ENCODE results near the gene EXD3.

EXD3 gene

DNA sequence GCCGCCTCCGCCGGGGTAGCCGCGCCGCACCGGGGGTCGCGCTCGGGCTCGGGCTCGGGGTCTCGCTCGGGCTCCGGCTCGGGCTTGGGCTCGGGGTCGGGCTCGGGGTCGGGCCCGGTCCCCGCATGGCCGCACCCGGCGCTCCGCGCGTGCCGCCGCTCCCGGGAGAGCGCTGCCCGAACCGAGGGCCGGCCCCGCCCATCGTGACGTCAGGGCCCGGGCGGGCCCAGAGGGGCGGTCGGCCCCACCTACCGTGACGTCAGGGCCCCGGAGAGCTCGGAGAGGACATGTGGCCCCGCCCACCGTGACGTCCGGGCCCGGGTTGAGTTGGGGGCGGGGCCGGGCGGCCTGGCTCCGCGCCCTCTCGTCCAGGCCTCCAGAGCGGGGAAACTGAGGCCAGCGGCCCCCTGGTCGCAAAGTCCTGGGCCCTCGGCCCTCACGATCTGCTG, 36.2 kb upstream of the EXD3 start, which contains the start of gene NSMF:
Gene NSMF, minus strand, starts transcription at position 183 of the 449 bp plus-strand sequence. CDS start 232 bp downstream, outside the sequence.
- H3K27me3 ChIP-seq: peaks cover 81% of the 10 kb centered on the region
- H3K4me1 ChIP-seq (ENCODE audit: control insufficient read depth in 1 of 2, insufficient read depth in 1 of 2, low read depth in 1 of 2, low read length in 1 of 2): peaks cover 10 to 23% of the 10 kb centered on the region in 2 experiments
- no peak within 1 kb of the TSS for H3K27ac ChIP-seq
- H3K36me3 ChIP-seq: no peaks in the 10 kb centered on the region
- no peaks in the 10 kb centered on the region for H3K9me3 ChIP-seq
- no peak for TF ChIP-seq CTCF (IDR thresholded peaks at IDR 0.05)
- peak within 1 kb of the TSS; percentile 49 to 67 for H3K4me3 ChIP-seq (ENCODE audit: low read depth in 1 of 2, low read length in 1 of 2)

GRCh38 chr9:137458194-137459151, 35.5 kb upstream of the EXD3 start:
- H3K36me3 ChIP-seq: no peaks in the 10 kb centered on the region
- H3K4me3 ChIP-seq (ENCODE audit: low read depth in 1 of 2, low read length in 1 of 2): peak overlapping the region; percentile 17 to 49
- TF ChIP-seq CTCF (IDR thresholded peaks at IDR 0.05): no peak
- H3K4me1 ChIP-seq (ENCODE audit: control insufficient read depth in 1 of 2, insufficient read depth in 1 of 2, low read depth in 1 of 2, low read length in 1 of 2): peaks cover 12 to 27% of the 10 kb centered on the region in 2 experiments
- no peak overlapping the region for H3K27ac ChIP-seq
- no peaks in the 10 kb centered on the region for H3K9me3 ChIP-seq
- peaks cover 76% of the 10 kb centered on the region for H3K27me3 ChIP-seq

DNA sequence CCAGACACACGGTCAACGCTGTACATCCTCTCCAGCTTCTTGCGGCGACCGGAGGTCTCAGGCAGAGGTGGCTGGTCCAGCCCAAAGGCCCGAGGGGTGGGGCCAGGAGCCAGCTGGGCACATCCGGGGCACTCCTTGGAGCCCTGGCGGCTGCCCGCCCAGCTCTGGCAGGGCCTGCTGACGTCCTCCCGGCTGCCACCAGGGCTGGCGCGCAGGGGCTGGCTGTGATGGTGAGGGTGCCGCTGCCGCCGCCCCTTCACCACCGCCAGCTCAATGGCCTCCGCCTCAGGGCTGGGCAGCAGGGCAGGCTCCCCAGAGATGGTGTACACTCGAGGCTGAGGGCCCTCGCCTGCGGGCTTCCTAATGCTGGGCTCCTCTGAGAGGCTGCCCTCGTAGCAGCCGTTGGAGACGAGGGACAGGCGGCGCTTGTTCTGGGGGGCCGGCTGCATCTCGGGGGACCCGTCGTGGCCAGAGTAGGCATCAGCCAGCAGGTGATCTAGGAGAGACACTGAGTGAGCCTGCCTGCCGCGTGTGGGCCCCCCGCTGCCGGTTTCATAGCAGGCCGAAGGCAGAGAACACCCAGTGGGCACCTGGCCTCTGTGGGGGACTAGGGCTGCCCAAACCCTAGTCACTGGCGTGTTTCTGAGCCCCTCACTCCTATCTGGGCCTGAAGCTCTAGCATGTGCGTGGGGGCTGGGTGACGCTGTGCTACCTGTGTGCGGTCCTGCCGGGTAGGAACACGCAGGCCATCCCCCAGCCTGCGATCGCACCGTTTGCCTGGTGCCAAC, 34.6 kb upstream of the EXD3 start:
- no peak for TF ChIP-seq CTCF (IDR thresholded peaks at IDR 0.05)
- Histone ChIP-seq H3K9me3 (no peaks in the 10 kb centered on the region), H3K4me3 (ENCODE audit: low read depth in 1 of 2, low read length in 1 of 2) (no peak overlapping the region), H3K27me3 (peaks cover 73% of the 10 kb centered on the region), H3K36me3 (no peaks in the 10 kb centered on the region), H3K27ac (no peak overlapping the region), H3K4me1 (ENCODE audit: control insufficient read depth in 1 of 2, insufficient read depth in 1 of 2, low read depth in 1 of 2, low read length in 1 of 2) (peaks cover 14 to 31% of the 10 kb centered on the region in 2 experiments)

- Histone ChIP-seq H3K36me3 (no peaks in the 10 kb centered on the region), H3K27me3 (peaks cover 66% of the 10 kb centered on the region), H3K4me1 (ENCODE audit: control insufficient read depth in 1 of 2, insufficient read depth in 1 of 2, low read depth in 1 of 2, low read length in 1 of 2) (peaks cover 14 to 29% of the 10 kb centered on the region in 2 experiments), H3K27ac (no peak overlapping the region), H3K9me3 (no peaks in the 10 kb centered on the region), H3K4me3 (ENCODE audit: low read depth in 1 of 2, low read length in 1 of 2) (no peak overlapping the region)
- TF ChIP-seq CTCF (IDR thresholded peaks at IDR 0.05): no peak
Measured at GRCh38 chr9:137456864-137457405, 34.0 kb upstream of the EXD3 start.

Measured in neutrophil (primary cell).